LoVo (cell line): ENCODE results near the gene KRTAP10-3.
A peak's percentile ranks its signal among the peaks of the same experiment; 100 is the strongest.

Experiments used
- DNase-seq: peaks from one replicate; pipeline ENCODE4 v3.0.0-alpha.2; 2016; ENCODE audit warnings: low spot score

KRTAP10-3 gene

DNA sequence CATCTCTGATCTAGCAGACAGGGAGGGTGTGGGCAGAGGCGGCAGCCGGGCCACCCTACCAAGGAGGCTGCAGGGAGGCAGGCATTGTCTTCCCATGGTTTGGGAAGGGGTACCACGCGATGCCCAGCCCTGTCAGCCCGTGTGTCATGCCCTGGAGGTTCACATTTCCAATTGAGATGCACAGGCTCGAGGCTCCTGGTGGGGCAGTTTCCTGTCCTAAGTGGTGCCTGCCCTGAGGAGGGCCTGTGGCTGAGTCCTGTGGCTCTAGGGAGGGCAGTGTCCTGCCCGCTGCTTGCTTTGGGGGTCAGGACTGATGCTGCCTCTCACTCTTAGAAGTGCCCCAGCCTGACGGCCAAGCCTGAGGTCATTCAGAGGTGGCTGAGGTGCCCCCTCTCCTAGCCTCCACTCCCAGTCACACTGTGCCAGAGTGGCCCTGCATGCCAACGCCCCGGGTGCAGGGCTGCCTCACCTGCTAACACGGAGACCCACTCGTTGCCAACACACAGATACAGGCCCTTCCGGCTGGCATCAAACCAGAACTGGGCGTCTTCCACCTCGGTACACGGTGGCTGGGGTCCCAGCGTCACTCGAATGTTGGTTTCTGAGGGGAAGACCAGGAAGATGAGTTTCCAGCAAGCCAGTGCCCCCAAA is 30.5 kb downstream of the KRTAP10-3 start:
- DNase-seq, result no peak

DNA sequence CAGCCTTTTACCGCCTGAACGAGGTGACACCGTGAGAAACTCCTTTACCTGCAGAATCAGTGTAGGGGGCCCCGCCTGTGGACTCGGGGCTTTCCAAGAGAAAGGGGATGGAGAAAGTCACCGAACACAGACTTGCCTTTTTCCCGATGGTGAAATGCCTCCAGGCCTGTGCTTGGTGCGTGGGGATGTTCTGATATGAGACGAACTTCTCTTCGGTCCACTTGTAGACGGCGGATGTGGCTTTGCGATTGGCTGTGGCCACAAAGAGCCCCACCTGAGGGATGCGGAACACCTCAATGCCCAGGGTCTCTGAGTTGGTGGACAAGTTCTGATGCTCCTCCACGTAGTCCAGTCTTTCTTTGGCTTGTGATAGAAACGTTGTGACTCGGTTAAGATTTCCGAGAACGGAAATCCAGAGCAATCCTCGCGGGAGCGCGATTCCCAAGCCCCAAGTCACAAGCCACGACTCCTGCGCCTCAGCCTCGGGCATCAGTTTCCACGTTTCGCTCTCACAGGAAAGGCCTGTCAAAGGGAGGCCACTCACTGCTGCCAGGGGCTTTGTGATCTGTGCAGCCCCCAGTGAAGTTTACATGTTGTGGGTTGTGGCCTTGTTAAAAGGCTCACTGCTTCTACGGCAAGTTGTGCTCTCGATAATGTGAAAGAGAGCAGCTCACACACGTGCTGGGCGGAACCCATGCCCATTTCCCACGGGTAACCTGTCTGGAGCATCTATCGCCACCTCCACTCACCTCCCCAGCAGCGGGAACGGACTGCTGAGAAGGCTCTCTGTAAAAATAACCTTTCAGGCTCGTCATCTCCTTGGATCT is 31.2 kb downstream of the KRTAP10-3 start:
- no peak for DNase-seq

GRCh38 chr21:44526096-44526997 is 32.2 kb downstream of the KRTAP10-3 start:
- DNase-seq, result no peak

DNA sequence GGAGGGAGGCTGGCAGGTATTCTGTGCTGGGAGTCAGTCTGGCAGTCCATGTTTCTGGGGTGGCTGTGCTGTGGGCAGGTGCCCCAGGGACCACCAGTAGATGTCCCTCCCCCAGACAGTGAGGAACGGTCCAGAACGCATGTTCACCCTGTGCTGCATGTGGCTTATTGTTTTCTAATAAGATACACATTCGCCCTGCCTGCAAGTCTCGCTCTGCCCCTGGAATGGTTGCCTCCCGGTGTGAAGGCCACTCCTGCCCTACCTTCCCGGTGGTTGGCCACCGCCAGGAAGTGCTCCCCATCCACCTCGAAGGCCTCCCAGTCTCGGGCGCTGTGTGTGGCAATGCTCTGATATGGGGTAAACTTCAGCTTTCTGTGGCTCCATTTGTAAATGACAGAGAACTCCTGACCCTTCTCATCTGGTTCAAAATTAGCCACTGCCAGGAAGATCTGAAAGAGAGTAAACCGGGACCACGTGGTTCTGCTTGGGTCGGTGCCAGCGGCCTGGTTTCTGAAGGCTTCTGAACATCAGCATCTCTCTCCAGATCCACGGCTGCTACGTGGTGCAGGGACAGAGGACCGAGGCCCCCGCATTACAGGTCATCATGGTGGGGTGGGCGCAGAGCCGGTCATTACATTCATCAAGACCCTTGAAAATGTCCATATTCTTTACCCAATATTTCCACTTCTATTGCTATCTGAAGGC is 33.1 kb downstream of the KRTAP10-3 start:
- no peak for DNase-seq

- DNase-seq, result no peak
Observed at GRCh38 chr21:44524414-44525371, 33.9 kb downstream of the KRTAP10-3 start.

DNA sequence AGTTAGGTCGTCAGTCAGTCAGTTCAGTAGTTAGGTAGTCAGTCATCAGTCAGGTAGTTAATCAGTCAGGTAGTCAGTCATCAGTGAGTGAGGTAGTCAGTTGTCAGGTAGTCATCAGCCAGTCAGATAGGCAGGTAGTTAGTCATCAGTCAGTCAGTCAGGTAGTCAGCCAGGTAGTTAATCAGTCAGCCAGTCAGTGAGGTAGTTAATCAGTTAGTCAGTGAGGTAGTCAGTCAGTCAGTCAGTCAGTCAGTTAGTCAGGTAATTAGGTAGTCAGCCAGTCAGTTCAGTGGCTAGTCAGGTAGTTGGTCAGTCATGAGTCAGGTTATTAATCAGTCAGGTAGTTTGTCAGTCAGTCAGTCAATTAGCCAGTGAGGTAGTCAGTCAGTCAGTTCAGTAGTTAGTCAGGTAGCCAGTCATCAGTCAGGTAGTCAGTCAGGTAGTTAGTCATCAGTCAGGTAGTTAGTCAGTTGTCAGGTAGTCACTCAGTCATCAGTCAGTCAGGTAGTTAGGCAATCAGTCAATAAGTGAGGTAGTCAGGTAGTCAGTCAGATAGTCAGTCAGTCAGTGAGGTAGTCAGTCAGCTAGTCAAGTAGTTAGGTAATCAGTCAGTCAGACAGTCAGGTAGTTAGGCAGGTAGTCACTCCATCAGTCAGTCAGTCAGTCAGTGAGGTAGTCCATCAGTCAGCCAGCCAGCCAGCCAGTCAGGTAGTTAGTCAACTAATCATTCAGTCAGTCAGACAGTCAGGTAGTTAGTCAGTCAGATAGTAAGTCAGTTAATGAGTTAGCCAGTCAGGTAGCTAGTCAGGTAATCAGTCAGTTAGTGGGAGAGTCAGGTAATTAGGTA is 34.8 kb downstream of the KRTAP10-3 start:
- DNase-seq, result no peak

- no peak for DNase-seq
Observed at GRCh38 chr21:44522753-44523204, 35.8 kb downstream of the KRTAP10-3 start.

DNA sequence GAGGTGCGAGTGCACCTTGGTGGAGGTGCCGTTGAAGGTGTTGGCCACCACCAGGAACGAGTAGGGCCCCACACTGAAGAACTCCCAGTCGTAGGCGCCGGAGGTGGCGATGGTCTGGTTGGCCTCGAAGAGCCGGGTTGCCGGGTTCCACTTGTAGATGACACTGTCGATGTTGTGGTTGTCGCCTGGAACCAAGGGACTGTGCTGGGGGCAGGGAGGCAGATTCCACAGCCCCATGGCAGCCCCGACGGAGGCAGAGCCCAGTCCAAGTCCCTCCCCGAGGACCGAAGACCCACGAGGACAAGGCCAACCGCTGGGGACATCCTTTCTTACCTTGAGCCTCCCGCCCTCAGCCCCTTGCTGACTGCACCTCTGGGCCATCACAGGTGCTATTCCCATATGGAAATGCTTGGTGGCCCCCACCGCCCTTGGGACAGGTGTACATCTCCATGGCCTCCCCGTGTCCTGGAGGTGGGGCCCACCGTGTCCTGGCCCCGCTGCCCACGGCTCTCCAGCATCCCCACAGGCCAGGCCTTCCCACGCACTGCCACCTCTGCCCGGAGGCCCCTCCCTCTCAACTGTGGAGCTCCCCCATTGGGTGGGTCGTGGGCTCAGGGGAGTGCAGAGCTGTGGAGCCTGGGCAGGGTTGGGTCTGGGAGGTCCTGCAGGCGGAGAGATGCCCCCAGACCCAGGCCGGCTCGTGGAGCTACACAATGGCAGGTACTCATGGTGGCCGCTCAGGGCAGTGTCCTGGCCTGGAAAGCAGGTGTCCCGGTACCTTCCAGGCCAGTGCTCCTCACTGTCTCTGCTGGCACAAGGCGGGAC is 36.5 kb downstream of the KRTAP10-3 start:
- DNase-seq, result no peak

GRCh38 chr21:44521301-44521927 is 37.2 kb downstream of the KRTAP10-3 start:
- DNase-seq, result no peak

DNA sequence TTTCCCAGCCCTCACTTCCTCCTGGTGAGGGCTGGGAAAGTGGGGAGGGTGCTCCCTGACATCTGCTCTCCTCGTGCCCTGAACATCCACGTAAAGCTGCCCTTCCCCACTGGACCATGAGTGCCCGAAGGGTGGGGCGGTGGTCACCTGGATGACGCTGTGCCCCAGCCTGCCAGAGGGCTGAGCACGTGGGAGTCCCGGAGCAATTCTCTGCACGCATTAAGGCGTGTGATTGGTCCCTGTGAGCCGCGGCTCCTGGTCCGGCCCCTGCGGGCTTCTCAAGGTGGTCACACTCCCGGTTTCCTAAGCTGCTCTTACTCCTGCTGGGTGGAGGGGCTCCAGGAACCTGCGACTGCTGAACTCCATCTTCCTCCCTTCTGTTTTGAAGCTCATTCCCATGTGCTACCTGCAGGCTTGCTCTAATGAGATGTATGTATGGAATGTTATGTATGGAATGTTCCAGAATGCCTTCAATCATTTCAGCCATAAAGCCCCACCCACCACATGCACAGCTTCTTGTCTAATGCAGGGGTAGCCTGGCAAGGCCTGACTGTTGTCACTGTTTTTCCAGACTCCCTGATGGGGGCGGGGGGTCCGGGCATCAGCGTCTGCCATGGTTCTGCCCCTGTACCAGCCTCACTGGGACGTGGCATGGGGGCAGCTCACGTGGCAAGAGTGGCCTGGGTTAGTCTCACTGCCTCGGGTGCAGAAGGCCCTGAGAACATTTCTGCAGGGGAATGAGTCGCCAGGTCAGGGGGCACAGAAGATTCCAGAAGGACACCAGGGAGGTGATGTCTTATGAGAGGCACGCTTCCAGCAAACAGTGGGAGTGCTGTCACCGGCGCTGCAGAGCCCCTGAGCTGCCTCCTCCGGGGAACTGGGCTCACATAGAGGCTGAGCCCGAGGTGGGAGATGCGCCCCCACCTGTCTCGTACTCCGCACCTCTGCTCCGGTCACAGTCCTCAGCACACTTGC is 38.0 kb downstream of the KRTAP10-3 start:
- no peak for DNase-seq

GRCh38 chr21:44519346-44520325 is 39.0 kb downstream of the KRTAP10-3 start:
- no peak for DNase-seq

GRCh38 chr21:44518686-44519085 is 39.9 kb downstream of the KRTAP10-3 start:
- no peak for DNase-seq

GRCh38 chr21:44517175-44517899 is 41.3 kb downstream of the KRTAP10-3 start:
- peak; percentile 38 for DNase-seq

DNA sequence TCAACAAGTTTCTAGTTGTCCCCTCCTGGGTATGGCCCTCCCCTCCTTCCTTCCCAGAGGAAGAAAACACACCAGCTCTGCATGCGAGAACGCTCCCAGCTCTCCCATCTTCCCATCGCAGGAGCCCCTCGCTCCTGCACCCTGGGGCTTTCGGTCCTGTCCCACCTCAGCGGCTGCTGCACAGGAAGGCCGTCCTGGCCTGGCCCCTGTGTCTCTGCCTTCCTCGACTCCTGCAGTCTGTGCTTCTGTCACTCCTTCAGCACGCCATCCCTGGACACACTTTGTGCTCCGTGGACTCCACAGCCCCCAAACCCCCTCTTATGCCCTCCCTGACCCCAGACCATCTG is 41.8 kb downstream of the KRTAP10-3 start:
- no peak for DNase-seq

- DNase-seq, result no peak
Observed at GRCh38 chr21:44516342-44516741, 42.3 kb downstream of the KRTAP10-3 start.
